GM12891 (cell line): Measurements from ENCODE around the gene CCDC178.
"Not testable (repeated sequence)": the region's sequence is repeated elsewhere in the genome, so short reads cannot be mapped to it uniquely, and the experiment has no call there.

Experiments
- DNase-seq: peaks from one replicate; pipeline ENCODE4 v3.0.0; 2011; ENCODE audit warnings: low spot score; ENCODE audit not compliant: insufficient read length
- FAIRE-seq: peaks from 2 replicates; lab custom pipeline; 2011; peaks lifted over from hg19 to GRCh38; lab: Jason Lieb, UNC
- PAX5 ChIP-seq: IDR thresholded peaks from 2 replicates; pipeline ENCODE4 v1.6.1; 2011; ENCODE audit warnings: low read length, moderate library complexity, mild to moderate bottlenecking; ENCODE audit not compliant: insufficient read depth, severe bottlenecking
- POLR2A ChIP-seq: IDR thresholded peaks from 2 replicates; pipeline ENCODE4 v1.6.1; 2011; ENCODE audit warnings: low read depth, low read length, control low read depth
- POLR2AphosphoS5 ChIP-seq: IDR thresholded peaks from 2 replicates; pipeline ENCODE4 v1.6.1; 2011; ENCODE audit warnings: low read depth, low read length, control low read depth
- POU2F2 ChIP-seq: IDR thresholded peaks from 2 replicates; pipeline ENCODE4 v1.6.1; 2011; ENCODE audit warnings: low read depth, mild to moderate bottlenecking, control low read depth, low read length, moderate library complexity
- SPI1 ChIP-seq: IDR thresholded peaks from 2 replicates; pipeline ENCODE4 v1.6.1; 2011; ENCODE audit warnings: low read depth, low read length, control low read depth
- TAF1 ChIP-seq: IDR thresholded peaks from 2 replicates; pipeline ENCODE4 v1.6.1; 2011; ENCODE audit warnings: low read depth, low read length, control low read depth

CCDC178 gene

GRCh38 chr18:33194793-33195192, 245.7 kb downstream of the CCDC178 start:
- FAIRE-seq (no peak), DNase-seq (no peak)
- no peak for TF ChIP-seq POLR2AphosphoS5
- TF ChIP-seq TAF1: no peak
- no peak for TF ChIP-seq SPI1
- TF ChIP-seq PAX5: no peak
- no peak for TF ChIP-seq POU2F2
- no peak for TF ChIP-seq POLR2A

- DNase-seq: no peak
- no peak for FAIRE-seq
- no peak for TF ChIP-seq PAX5
- TF ChIP-seq POLR2AphosphoS5: no peak
- TF ChIP-seq TAF1: no peak
- no peak for TF ChIP-seq POU2F2
- TF ChIP-seq SPI1: no peak
- TF ChIP-seq POLR2A: no peak
These were observed 255.6 kb downstream of the CCDC178 start for GRCh38 chr18:33184958-33185357.

GRCh38 chr18:33184175-33184574, 256.3 kb downstream of the CCDC178 start:
- DNase-seq (no peak), FAIRE-seq (no peak)
- no peak for TF ChIP-seq SPI1
- no peak for TF ChIP-seq POLR2AphosphoS5
- no peak for TF ChIP-seq POLR2A
- no peak for TF ChIP-seq POU2F2
- no peak for TF ChIP-seq PAX5
- no peak for TF ChIP-seq TAF1

- no peak for TF ChIP-seq POLR2AphosphoS5
- TF ChIP-seq SPI1: no peak
- no peak for TF ChIP-seq TAF1
- no peak for TF ChIP-seq PAX5
- no peak for TF ChIP-seq POU2F2
- no peak for TF ChIP-seq POLR2A
- DNase-seq: no peak
- no peak for FAIRE-seq
These were observed 257.4 kb downstream of the CCDC178 start for GRCh38 chr18:33183136-33183535.

- TF ChIP-seq PAX5 (no peak), SPI1 (no peak), POLR2A (no peak), TAF1 (no peak), POU2F2 (no peak), POLR2AphosphoS5 (no peak)
- no peak for FAIRE-seq
These were observed 259.5 kb downstream of the CCDC178 start for GRCh38 chr18:33181016-33181415.

GRCh38 chr18:33169218-33169617, 271.3 kb downstream of the CCDC178 start:
- no peak for TF ChIP-seq POU2F2
- no peak for TF ChIP-seq POLR2A
- no peak for TF ChIP-seq SPI1
- no peak for TF ChIP-seq TAF1
- no peak for TF ChIP-seq PAX5
- no peak for TF ChIP-seq POLR2AphosphoS5
- FAIRE-seq (no peak), DNase-seq (no peak)

More at GRCh38 chr18:33181016-33181415, 259.5 kb downstream of the CCDC178 start:
- DNase-seq: no peak

GRCh38 chr18:33164121-33164520, 276.4 kb downstream of the CCDC178 start:
- not testable (repeated sequence) for DNase-seq, FAIRE-seq

GRCh38 chr18:33161131-33161530, 279.4 kb downstream of the CCDC178 start:
- DNase-seq (no peak), FAIRE-seq (no peak)
- no peak for TF ChIP-seq PAX5

GRCh38 chr18:33159151-33159550, 281.4 kb downstream of the CCDC178 start:
- FAIRE-seq: no peak
- no peak for DNase-seq
- no peak for TF ChIP-seq POLR2A
- TF ChIP-seq PAX5: no peak
- no peak for TF ChIP-seq TAF1
- TF ChIP-seq SPI1: no peak
- no peak for TF ChIP-seq POLR2AphosphoS5
- no peak for TF ChIP-seq POU2F2

- TF ChIP-seq POLR2AphosphoS5 (no peak), SPI1 (no peak), TAF1 (no peak), POU2F2 (no peak)
- no peak for FAIRE-seq
- no peak for DNase-seq
These were observed 282.6 kb downstream of the CCDC178 start for GRCh38 chr18:33157893-33158292.

- no peak for DNase-seq
- no peak for FAIRE-seq
- TF ChIP-seq POLR2AphosphoS5: no peak
- TF ChIP-seq POU2F2: no peak
- no peak for TF ChIP-seq PAX5
- TF ChIP-seq TAF1: no peak
- TF ChIP-seq POLR2A: no peak
- no peak for TF ChIP-seq SPI1
These were observed 283.5 kb downstream of the CCDC178 start for GRCh38 chr18:33156906-33157470.
